ACC112 (cell line): ENCODE data around the gene PAH.

Experiments
- H2AFZ ChIP-seq: fragments of 200-600 bp; sonication (generic); one replicate; pipeline ENCODE4 v1.6.0; 2017; ENCODE audit warnings: antibody characterized with exemption, low read length; ENCODE audit not compliant: unreplicated experiment
- H3K27ac ChIP-seq: fragments of 200-600 bp; sonication (generic); 2 replicates; pipeline ENCODE4 v1.5.1; 2014; ENCODE audit warnings: low read depth, mild to moderate bottlenecking, antibody characterized with exemption, low read length, moderate library complexity
- H3K27me3 ChIP-seq: fragments of 200-600 bp; sonication (generic); 2 replicates; pipeline ENCODE4 v1.6.1; 2014; ENCODE audit warnings: mild to moderate bottlenecking, antibody characterized with exemption, low read length, moderate library complexity, mixed read lengths; ENCODE audit not compliant: insufficient read depth
- H3K36me3 ChIP-seq: fragments of 200-600 bp; sonication (generic); 2 replicates; pipeline ENCODE4 v1.6.1; 2016; ENCODE audit warnings: mild to moderate bottlenecking, antibody characterized with exemption, low read length, moderate library complexity, mixed read lengths; ENCODE audit not compliant: insufficient read depth
- H3K4me1 ChIP-seq: fragments of 200-600 bp; sonication (generic); one replicate; pipeline ENCODE4 v1.6.1; 2016; ENCODE audit warnings: low read length, mixed read lengths; ENCODE audit not compliant: insufficient read depth, unreplicated experiment, control insufficient read depth
- H3K4me3 ChIP-seq: fragments of 200-600 bp; sonication (generic); 2 replicates; pipeline ENCODE4 v1.5.1; 2014; ENCODE audit warnings: mild to moderate bottlenecking, low read depth, low read length
- H3K79me2 ChIP-seq: fragments of 200-600 bp; sonication (generic); one replicate; pipeline ENCODE4 v1.6.0; 2016; ENCODE audit warnings: low read length; ENCODE audit not compliant: control insufficient read depth, unreplicated experiment, insufficient read depth

PAH gene

GRCh38 chr12:102950107-102950949, 33.3 kb upstream of the PAH start:
- H3K27me3 ChIP-seq, result peaks cover 59% of the 10 kb centered on the region
- no peak overlapping the region for H3K27ac ChIP-seq
- H3K4me1 ChIP-seq, result no peaks in the 10 kb centered on the region
- H3K79me2 ChIP-seq, result no peaks in the 10 kb centered on the region
- H3K36me3 ChIP-seq, result no peaks in the 10 kb centered on the region
- no peak overlapping the region for H2AFZ ChIP-seq
- H3K4me3 ChIP-seq, result no peak overlapping the region

DNA sequence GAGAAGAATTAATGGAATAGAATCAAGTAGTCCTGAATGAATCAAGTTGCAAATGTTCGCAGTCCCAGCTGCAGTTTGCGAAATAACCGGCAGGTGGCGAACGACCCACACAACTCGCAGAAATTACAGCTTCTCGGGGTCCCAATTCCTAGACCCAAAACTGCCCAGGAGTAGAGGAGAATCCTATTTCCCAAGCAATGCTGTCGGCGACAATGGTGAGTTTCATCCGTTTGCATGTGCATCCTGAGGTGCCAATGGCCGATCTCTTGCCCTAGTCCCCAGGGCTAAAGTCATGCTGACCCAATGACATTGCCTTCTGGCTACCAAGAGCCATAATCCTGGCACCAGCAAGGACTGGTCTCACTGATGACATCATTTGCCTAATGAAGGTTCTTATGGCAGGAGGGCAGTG, 31.9 kb upstream of the PAH start:
- Histone ChIP-seq H3K79me2 (no peaks in the 10 kb centered on the region), H2AFZ (no peak overlapping the region), H3K27ac (no peak overlapping the region), H3K4me3 (no peak overlapping the region), H3K27me3 (peaks cover 45% of the 10 kb centered on the region), H3K36me3 (no peaks in the 10 kb centered on the region), H3K4me1 (no peaks in the 10 kb centered on the region)

GRCh38 chr12:102946042-102946441, 29.0 kb upstream of the PAH start:
- Histone ChIP-seq H3K4me1 (no peaks in the 10 kb centered on the region), H3K27ac (no peak overlapping the region), H3K4me3 (no peak overlapping the region), H3K36me3 (no peaks in the 10 kb centered on the region), H3K79me2 (no peaks in the 10 kb centered on the region), H2AFZ (no peak overlapping the region), H3K27me3 (peaks cover 20% of the 10 kb centered on the region)

DNA sequence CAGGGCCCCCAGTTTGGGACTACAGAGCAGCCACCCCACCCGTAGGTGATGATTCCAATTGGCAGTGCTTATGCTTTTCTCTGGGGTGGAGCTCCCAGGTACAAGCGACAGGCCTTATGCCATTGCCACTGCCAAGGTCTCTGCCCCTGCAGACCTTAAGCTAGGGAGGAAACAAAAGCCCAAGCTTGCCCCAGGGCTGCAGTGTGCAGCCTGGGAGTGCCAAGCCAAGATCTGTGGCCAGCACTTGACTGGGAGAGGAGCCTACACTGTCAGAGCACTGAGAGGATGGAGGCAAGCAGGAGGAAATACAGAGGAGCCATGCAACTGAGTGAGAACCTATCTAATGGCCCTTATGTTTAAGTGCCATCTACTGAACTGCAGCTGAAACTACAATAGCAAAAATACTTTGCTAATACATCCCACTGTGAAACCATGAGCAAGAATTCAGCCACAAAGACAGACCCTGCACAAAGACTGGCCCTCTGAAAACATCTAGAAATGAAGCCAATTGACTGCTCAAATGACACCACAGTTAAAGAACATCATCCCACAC, 22.7 kb upstream of the PAH start:
- H3K27me3 ChIP-seq, result no peaks in the 10 kb centered on the region
- no peak overlapping the region for H2AFZ ChIP-seq
- no peak overlapping the region for H3K4me3 ChIP-seq
- no peaks in the 10 kb centered on the region for H3K4me1 ChIP-seq
- H3K36me3 ChIP-seq, result no peaks in the 10 kb centered on the region
- H3K27ac ChIP-seq, result no peak overlapping the region
- H3K79me2 ChIP-seq, result no peaks in the 10 kb centered on the region

GRCh38 chr12:102939059-102939458, 22.0 kb upstream of the PAH start:
- Histone ChIP-seq H3K79me2 (no peaks in the 10 kb centered on the region), H3K36me3 (no peaks in the 10 kb centered on the region), H3K4me1 (no peaks in the 10 kb centered on the region), H3K27ac (no peak overlapping the region), H3K27me3 (no peaks in the 10 kb centered on the region), H2AFZ (no peak overlapping the region), H3K4me3 (no peak overlapping the region)

GRCh38 chr12:102933168-102933567, 16.1 kb upstream of the PAH start:
- Histone ChIP-seq H3K27me3 (no peaks in the 10 kb centered on the region), H3K79me2 (no peaks in the 10 kb centered on the region), H3K36me3 (no peaks in the 10 kb centered on the region), H2AFZ (no peak overlapping the region), H3K27ac (no peak overlapping the region), H3K4me1 (no peaks in the 10 kb centered on the region), H3K4me3 (no peak overlapping the region)

DNA sequence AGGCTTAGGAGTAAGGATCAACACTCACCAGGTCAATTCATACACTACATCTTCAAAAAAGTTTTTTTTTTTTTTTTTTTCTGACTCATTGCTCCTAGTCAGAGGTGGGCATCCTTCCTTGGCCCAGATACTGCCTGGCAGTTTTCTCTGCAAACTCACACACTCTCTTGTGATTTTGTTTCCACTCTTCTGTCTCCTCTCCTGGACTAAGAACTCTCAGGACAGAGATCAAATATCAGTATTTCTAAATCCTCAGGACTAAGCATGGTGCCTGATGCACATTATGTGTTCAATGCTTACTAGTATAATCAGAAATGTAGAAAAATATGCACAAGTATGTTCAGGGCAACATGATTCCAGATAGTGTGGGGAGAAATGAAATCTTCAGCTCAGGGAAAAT, 10.2 kb upstream of the PAH start:
- Histone ChIP-seq H3K27ac (no peak overlapping the region), H3K36me3 (no peaks in the 10 kb centered on the region), H3K4me3 (no peak overlapping the region), H2AFZ (no peak overlapping the region), H3K4me1 (no peaks in the 10 kb centered on the region), H3K27me3 (no peaks in the 10 kb centered on the region), H3K79me2 (no peaks in the 10 kb centered on the region)

- no peak overlapping the region for H2AFZ ChIP-seq
- no peaks in the 10 kb centered on the region for H3K4me1 ChIP-seq
- no peak overlapping the region for H3K27ac ChIP-seq
- H3K79me2 ChIP-seq, result no peaks in the 10 kb centered on the region
- no peaks in the 10 kb centered on the region for H3K36me3 ChIP-seq
- no peak overlapping the region for H3K4me3 ChIP-seq
- no peaks in the 10 kb centered on the region for H3K27me3 ChIP-seq
These were observed 4.2 kb upstream of the PAH start for GRCh38 chr12:102921240-102921639.

- no peaks in the 10 kb centered on the region for H3K79me2 ChIP-seq
- no peaks in the 10 kb centered on the region for H3K4me1 ChIP-seq
- no peak overlapping the region for H3K27ac ChIP-seq
- no peaks in the 10 kb centered on the region for H3K36me3 ChIP-seq
- H3K27me3 ChIP-seq, result no peaks in the 10 kb centered on the region
- no peak overlapping the region for H2AFZ ChIP-seq
- no peak overlapping the region for H3K4me3 ChIP-seq
These were observed 3.2 kb upstream of the PAH start for GRCh38 chr12:102920271-102920670.

DNA sequence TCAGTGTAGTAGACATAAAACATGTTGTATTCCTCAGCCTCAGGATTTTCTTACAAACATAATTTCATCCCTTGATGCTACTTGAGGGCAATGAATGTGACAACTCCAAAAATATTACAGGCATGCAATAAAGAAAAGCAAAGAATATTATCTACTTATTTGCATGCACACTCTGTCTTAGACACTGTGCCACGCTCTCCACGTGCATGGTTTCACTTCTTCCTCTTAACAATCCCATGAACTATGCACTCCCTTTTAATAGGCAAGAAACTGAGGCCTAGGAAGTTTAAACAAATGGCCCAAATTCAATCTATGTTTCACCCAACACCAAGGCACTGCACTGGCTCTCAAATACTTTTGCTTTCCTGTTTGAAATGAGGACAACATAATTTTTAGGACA, 1.8 kb upstream of the PAH start:
- Histone ChIP-seq H3K4me1 (no peaks in the 10 kb centered on the region), H3K27ac (no peak overlapping the region), H3K27me3 (no peaks in the 10 kb centered on the region), H2AFZ (no peak overlapping the region), H3K36me3 (no peaks in the 10 kb centered on the region), H3K4me3 (no peak overlapping the region), H3K79me2 (no peaks in the 10 kb centered on the region)
